H1 (cell line): Measurements from ENCODE around the gene FPR2. TPM values are rescaled to one million over a fixed set of nuclear protein-coding genes. Genes with fewer than 3 reads are reported as not detected.

Experiments
- CTCF ChIA-PET: fragments of 300-600 bp; sonication (Branson Sonifier 250); formaldehyde crosslinking; loops from one replicate; lab custom pipeline; 2021; ENCODE audit not compliant: partially characterized antibody; lab: Charles Lee
- POLR2A ChIA-PET: fragments of 300-600 bp; sonication (Branson Sonifier 250); formaldehyde crosslinking; loops from one replicate; lab custom pipeline; 2021; ENCODE audit warnings: inconsistent platforms; ENCODE audit not compliant: partially characterized antibody; lab: Charles Lee
- DNase-seq, 2 experiments: peaks; one replicate each; pipeline versions ENCODE4 v3.0.0 to v3.0.0-alpha.2; 2010 to 2022; ENCODE audit warnings: low spot score in 2 of 2, low read depth in 1 of 2, mixed read lengths in 1 of 2
- FAIRE-seq: peaks from 2 replicates; lab custom pipeline; 2011; peaks lifted over from hg19 to GRCh38; lab: Jason Lieb, UNC
- H2AFZ ChIP-seq: 2 replicates; pipeline ENCODE4 v1.8.1; 2012; ENCODE audit warnings: low read length, inconsistent platforms
- H2AK5ac ChIP-seq: 2 replicates; pipeline ENCODE4 v1.6.1; 2013; ENCODE audit warnings: low read depth, low read length
- H2BK120ac ChIP-seq: replicated peaks from 2 replicates; pipeline ENCODE3; 2013; ENCODE audit warnings: low read depth, low read length, inconsistent platforms
- H2BK12ac ChIP-seq: 2 replicates; pipeline ENCODE4 v1.6.1; 2013; ENCODE audit warnings: low read depth, low read length
- H2BK15ac ChIP-seq: 2 replicates; pipeline ENCODE4 v1.6.1; 2013; ENCODE audit warnings: low read length
- H2BK20ac ChIP-seq: 2 replicates; pipeline ENCODE4 v1.6.1; 2013; ENCODE audit warnings: low read length
- H2BK5ac ChIP-seq: 2 replicates; pipeline ENCODE4 v1.6.1; 2013; ENCODE audit warnings: low read depth, low read length
- H3K14ac ChIP-seq: 2 replicates; pipeline ENCODE4 v1.6.1; 2013; ENCODE audit warnings: inconsistent platforms; ENCODE audit not compliant: insufficient read length
- H3K18ac ChIP-seq: 2 replicates; pipeline ENCODE4 v1.6.1; 2013; ENCODE audit warnings: low read length; ENCODE audit errors: extremely low read depth
- H3K23ac ChIP-seq: 2 replicates; pipeline ENCODE4 v1.6.1; 2013; ENCODE audit warnings: inconsistent platforms; ENCODE audit not compliant: insufficient read length
- H3K23me2 ChIP-seq: 2 replicates; pipeline ENCODE4 v1.6.1; 2013; ENCODE audit warnings: low read depth, low read length
- H3K27ac ChIP-seq: 2 replicates; pipeline ENCODE4 v1.6.1; 2011; ENCODE audit warnings: low read depth, low read length, inconsistent platforms
- H3K27me3 ChIP-seq, 4 experiments: replicated peaks in 1 of 4; 1 replicate in 1 of 4; 2 replicates in 3 of 4; pipeline versions ENCODE4 v1.6.1 to v1.8.1; 2011 to 2013; ENCODE audit warnings: low read length in 3 of 4, mild to moderate bottlenecking in 3 of 4, inconsistent platforms in 2 of 4, mixed read lengths in 2 of 4, moderate library complexity in 1 of 4; ENCODE audit not compliant: control insufficient read depth in 3 of 4, insufficient read depth in 3 of 4; ENCODE audit errors: extremely low read depth in 1 of 4
- H3K36me3 ChIP-seq, 4 experiments: 2 replicates each; pipeline versions ENCODE4 v1.6.1 to v1.8.1; 2011 to 2013; ENCODE audit warnings: mild to moderate bottlenecking in 4 of 4, low read length in 3 of 4, moderate library complexity in 2 of 4, control low read depth in 1 of 4, inconsistent platforms in 1 of 4; ENCODE audit not compliant: insufficient read depth in 4 of 4, control insufficient read depth in 2 of 4
- H3K4ac ChIP-seq: replicated peaks from 2 replicates; pipeline ENCODE3; 2013; ENCODE audit warnings: low read length, low read depth, mixed read lengths, inconsistent platforms; ENCODE audit not compliant: insufficient read length
- H3K4me1 ChIP-seq, 4 experiments: replicated peaks in 1 of 4; 1 replicate in 1 of 4; 2 replicates in 3 of 4; pipeline versions ENCODE4 v1.6.1 to v1.8.1; 2011 to 2013; ENCODE audit warnings: low read length in 3 of 4, inconsistent platforms in 2 of 4, mixed read lengths in 1 of 4; ENCODE audit not compliant: insufficient read depth in 4 of 4, control insufficient read depth in 3 of 4
- H3K4me2 ChIP-seq, 2 experiments: 2 replicates each; pipeline versions ENCODE4 v1.6.1 to v1.8.1; 2011 to 2013; ENCODE audit warnings: low read depth in 2 of 2, low read length in 2 of 2, control low read depth in 1 of 2, inconsistent platforms in 1 of 2, mild to moderate bottlenecking in 1 of 2; ENCODE audit not compliant: insufficient read depth in 1 of 2
- H3K4me3 ChIP-seq, 4 experiments: fragments of 200-600, 300-600 bp in 1 of 4; sonication (generic), shearing (Covaris generic), sonication (Bioruptor Twin) in 1 of 4; 2 replicates each; pipeline versions ENCODE4 v1.5.1 to v1.8.1; 2011 to 2016; ENCODE audit warnings: low read length in 4 of 4, low read depth in 3 of 4, control low read depth in 2 of 4, inconsistent platforms in 2 of 4, mild to moderate bottlenecking in 2 of 4, mixed read lengths in 1 of 4, moderate library complexity in 1 of 4; ENCODE audit not compliant: insufficient read depth in 2 of 4; ENCODE audit errors: extremely low read depth in 1 of 4
- H3K56ac ChIP-seq: replicated peaks from 2 replicates; pipeline ENCODE3; 2013; ENCODE audit warnings: low read depth, mild to moderate bottlenecking, mixed read lengths, low read length, inconsistent platforms; ENCODE audit not compliant: insufficient read length
- H3K79me1 ChIP-seq: 2 replicates; pipeline ENCODE4 v1.6.1; 2013; ENCODE audit warnings: low read depth, low read length, control low read depth
- H3K79me2 ChIP-seq, 2 experiments: 2 replicates each; pipeline versions ENCODE4 v1.6.1 to v1.8.1; 2012 to 2013; ENCODE audit warnings: low read length in 2 of 2, mild to moderate bottlenecking in 2 of 2, inconsistent platforms in 1 of 2; ENCODE audit not compliant: insufficient read depth in 2 of 2, control insufficient read depth in 1 of 2
- H3K9ac ChIP-seq, 4 experiments: replicated peaks in 1 of 4; 1 replicate in 1 of 4; 2 replicates in 3 of 4; pipeline versions ENCODE4 v1.6.1 to v1.8.1; 2011 to 2013; ENCODE audit warnings: low read depth in 3 of 4, low read length in 3 of 4, control low read depth in 2 of 4, mild to moderate bottlenecking in 2 of 4, moderate library complexity in 2 of 4, inconsistent platforms in 1 of 4; ENCODE audit errors: extremely low read depth in 1 of 4
- H3K9me3 ChIP-seq, 2 experiments: 2 replicates each; pipeline versions ENCODE4 v1.6.1 to v1.8.1; 2012 to 2013; ENCODE audit warnings: mild to moderate bottlenecking in 2 of 2, moderate library complexity in 2 of 2, control low read depth in 1 of 2, inconsistent platforms in 1 of 2, low read depth in 1 of 2, low read length in 1 of 2, mixed read lengths in 1 of 2; ENCODE audit not compliant: insufficient read depth in 2 of 2
- H4K20me1 ChIP-seq, 2 experiments: replicated peaks in 1 of 2; 2 replicates each; pipeline versions ENCODE3 to v1.8.1; 2011 to 2013; ENCODE audit warnings: inconsistent platforms in 2 of 2, low read length in 2 of 2, mild to moderate bottlenecking in 1 of 2; ENCODE audit not compliant: insufficient read depth in 2 of 2, control insufficient read depth in 1 of 2
- H4K5ac ChIP-seq: 2 replicates; pipeline ENCODE4 v1.6.1; 2013; ENCODE audit warnings: low read length, low read depth, mixed read lengths, inconsistent platforms; ENCODE audit not compliant: insufficient read length
- H4K8ac ChIP-seq: 2 replicates; pipeline ENCODE4 v1.8.0; 2013; ENCODE audit warnings: mild to moderate bottlenecking, moderate library complexity, low read length, inconsistent platforms; ENCODE audit not compliant: insufficient read depth; ENCODE audit errors: extremely low read depth
- H4K91ac ChIP-seq: replicated peaks from 2 replicates; pipeline ENCODE3; 2013; ENCODE audit warnings: low read length, mixed read lengths, inconsistent platforms; ENCODE audit not compliant: insufficient read length
- HDAC6 ChIP-seq: IDR thresholded peaks from one replicate; pipeline ENCODE4 v1.7.1; 2012; ENCODE audit warnings: low read depth, mild to moderate bottlenecking, inconsistent platforms, low read length, moderate library complexity
- WGBS, 2 experiments: shearing (Covaris generic) in 1 of 2; methylation state at CpG; one replicate each; pipeline versions ENCODE4 v1.1.6 to v1.1.7; 2013 to 2015; ENCODE audit warnings: low lambda C conversion rate in 2 of 2, mixed read lengths in 2 of 2, inconsistent platforms in 1 of 2, low coverage in 1 of 2, missing lambda C conversion rate in 1 of 2; ENCODE audit not compliant: insufficient replicate concordance in 2 of 2, insufficient coverage in 1 of 2, insufficient read length in 1 of 2; ENCODE audit errors: extremely low coverage in 1 of 2, missing lambda C conversion rate in 1 of 2; 5-methylcytosine and 5-hydroxymethylcytosine counted together
- polyA plus RNA-seq, 7 experiments: library from polyadenylated mRNA; depleted of rRNA in 3 of 7; stranded (reverse) in 5 of 7; unstranded in 2 of 7; fragments of >200 nt in 5 of 7; fragments of 200-250 nt in 2 of 7; gene quantifications; 1 replicate in 5 of 7; 2 replicates in 1 of 7; 4 replicates in 1 of 7; pipeline versions ENCODE4 v1.2.1 to v1.2.3, GENCODE V29; 2011 to 2013; ENCODE audit warnings: missing spikeins in 2 of 7, mixed read lengths in 2 of 7
- total RNA-seq: library from RNA; stranded (reverse); fragmentation: NEBNext Ultra II Directional; extraction: Animal tissue kit (Norgen Biotek cat#: 25700); gene quantifications from 2 replicates; pipeline ENCODE4 v1.2.1, GENCODE V29; 2021

FPR2 gene
- total and polyA plus RNA-seq, 2 of the 8 experiments (the other 6 are each of a cell fraction or from before 2014, with no cell fraction given): 0.17 TPM; not detected in 1

GRCh38 chr19:51711702-51712101 is 49.3 kb upstream of the FPR2 start:
- H3K4me3 ChIP-seq: no peak overlapping the region
- no peak overlapping the region for H3K4ac ChIP-seq
- no peak overlapping the region for H2AK5ac ChIP-seq
- no peak overlapping the region for H4K5ac ChIP-seq
- no peak overlapping the region for H3K18ac ChIP-seq
- CTCF ChIA-PET: interaction anchor here (0.9 to 2.7 kb wide), 5 partner anchors 8 to 273 kb away, joined by 3 to 13 read pairs (median 5); no protein-coding TSS in a partner anchor
- no peaks in the 10 kb centered on the region for H3K36me3 ChIP-seq
- no peak overlapping the region for H3K4me2 ChIP-seq
- H3K23me2 ChIP-seq: peaks cover 2% of the 10 kb centered on the region; the same call in 1 of the 2 replicates
- WGBS, 2 experiments: 100% methylated on average over 1 of the region's 1 CpG; no CpG with 5 or more reads in 1 of the 2 experiments
- no peak overlapping the region for H2BK20ac ChIP-seq
- H3K79me1 ChIP-seq: no peaks in the 10 kb centered on the region
- H3K56ac ChIP-seq: no peak overlapping the region
- no peaks in the 10 kb centered on the region for H3K9me3 ChIP-seq
- H3K4me1 ChIP-seq: 0 out of 7 replicates have a peak, but pooled peaks cover 0 to 2% (median 0%) of the 10 kb centered on the region in 4 experiments
- H3K9ac ChIP-seq: no peak overlapping the region
- H3K14ac ChIP-seq: no peak overlapping the region
- no peak overlapping the region for H3K27ac ChIP-seq
- no peak overlapping the region for H2BK5ac ChIP-seq
- H2BK15ac ChIP-seq: no peak overlapping the region
- peaks cover 0 to 3% (median 0%) of the 10 kb centered on the region in 4 experiments; a peak in 3 of 7 replicates for H3K27me3 ChIP-seq
- H4K8ac ChIP-seq: no peak overlapping the region
- H4K20me1 ChIP-seq: no peaks in the 10 kb centered on the region
- no peak overlapping the region for H3K23ac ChIP-seq
- H2BK12ac ChIP-seq: no peak overlapping the region
- POLR2A ChIA-PET: interaction anchor here (0.6 kb wide), 1 partner anchor 318 kb away, joined by 3 read pairs; no protein-coding TSS in a partner anchor
- no peak overlapping the region for H4K91ac ChIP-seq
- H2AFZ ChIP-seq: no peak overlapping the region
- TF ChIP-seq HDAC6: no peak
- FAIRE-seq (no peak), DNase-seq (no peak)
- H3K79me2 ChIP-seq: no peaks in the 10 kb centered on the region
- no peak overlapping the region for H2BK120ac ChIP-seq
